ENCODE measurements around the gene KCNE4.

DNA sequence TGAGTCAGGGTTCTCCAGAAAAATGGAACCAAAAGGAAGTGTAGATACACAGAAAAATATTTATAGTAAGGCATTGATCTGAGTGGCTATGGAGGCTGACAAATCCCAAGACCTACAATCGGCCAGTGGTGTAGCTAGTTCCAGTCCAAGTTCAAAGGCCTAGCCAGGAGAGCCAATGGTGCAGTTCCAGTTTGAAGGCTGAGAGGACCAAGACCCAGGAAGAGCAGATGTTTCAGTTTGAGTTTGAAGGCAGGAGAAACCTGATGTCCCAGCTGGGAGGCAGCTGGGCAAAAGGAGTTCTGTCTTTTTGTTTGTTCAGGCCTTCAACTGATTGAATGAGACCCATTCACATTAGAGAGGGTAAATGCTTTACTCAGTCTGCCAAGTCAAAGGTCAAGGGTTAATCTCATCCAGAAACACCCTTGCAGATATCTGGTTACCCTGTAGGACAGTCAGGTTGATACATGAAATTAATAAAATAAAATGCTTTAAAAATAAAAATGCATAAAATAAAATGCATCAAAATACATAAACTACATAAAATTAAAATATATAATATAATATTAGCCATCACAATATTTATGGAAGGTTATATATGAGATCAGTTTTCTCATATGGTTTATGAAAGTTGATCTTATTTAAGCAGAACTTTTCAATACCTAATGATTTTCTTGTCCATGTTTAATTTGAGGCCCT is 38.7 kb downstream of the KCNE4 start:
- TF ChIP-seq POLR2AphosphoS5 (IDR thresholded peaks at IDR 0.05; ENCODE audit: low read depth, low read length) (no peak), POLR2A (IDR thresholded peaks at IDR 0.05; ENCODE audit: low read depth, low read length) (no peak)

Measured in GM12892 (cell line).